ENCODE results near the gene ANKRD13A.

DNA sequence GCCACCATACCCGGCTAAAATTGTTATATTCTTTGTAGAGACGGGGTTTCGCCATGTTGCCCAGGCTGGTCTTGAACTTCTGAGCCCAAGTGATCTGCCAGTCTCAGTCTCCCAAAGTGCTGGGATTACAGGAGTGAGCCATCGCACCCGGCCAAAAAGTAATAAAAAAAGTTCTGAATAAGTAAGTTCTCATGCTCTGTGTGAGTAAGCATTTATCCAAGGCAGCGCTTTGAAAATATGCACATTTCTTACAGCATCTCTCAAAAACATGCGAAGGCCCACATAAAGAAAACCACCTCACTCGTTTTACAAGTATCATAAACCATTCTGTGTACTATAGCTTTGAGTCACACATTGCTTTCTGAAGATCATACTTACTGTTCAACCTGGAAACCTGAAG, 11.6 kb upstream of the ANKRD13A start:
- no peak for TF ChIP-seq EZH2 (IDR thresholded peaks at IDR 0.05; ENCODE audit: insufficient read depth, low read length)
- TF ChIP-seq CTCF (IDR thresholded peaks at IDR 0.05; ENCODE audit: insufficient read depth, low read depth, low read length) = no peak

Data from astrocyte (in vitro differentiated cells and primary cell).